Measurements from ENCODE around the gene DRC1.
A peak's percentile ranks its signal among the peaks of the same experiment; 100 is the strongest.
"Not testable (repeated sequence)": the region's sequence is repeated elsewhere in the genome, so short reads cannot be mapped to it uniquely, and the experiment has no call there.

Gene DRC1

GRCh38 chr2:26401739-26402541 is at the start of gene DRC1:
TSS of gene DRC1 (plus strand) at chr2:26401920. CDS start at chr2:26401990, 70 bp downstream.
- DNase-seq (ENCODE audit: low read depth) = peak; percentile 26

- no peak for DNase-seq (ENCODE audit: low read depth)
Measured at GRCh38 chr2:26352892-26353291, 48.8 kb upstream of the DRC1 start.

- not testable (repeated sequence) for DNase-seq (ENCODE audit: low read depth)
Measured at GRCh38 chr2:26354469-26354868, 47.3 kb upstream of the DRC1 start.

- peak; percentile 80 for DNase-seq (ENCODE audit: low read depth)
Measured at GRCh38 chr2:26355038-26355995, 46.4 kb upstream of the DRC1 start.

- no peak for DNase-seq (ENCODE audit: low read depth)
Measured at GRCh38 chr2:26356111-26356510, 45.6 kb upstream of the DRC1 start.

GRCh38 chr2:26356771-26357170 is 44.9 kb upstream of the DRC1 start:
- DNase-seq (ENCODE audit: low read depth) = no peak

GRCh38 chr2:26359886-26360473 is 41.7 kb upstream of the DRC1 start:
- DNase-seq (ENCODE audit: low read depth) = no peak

GRCh38 chr2:26363323-26363722 is 38.4 kb upstream of the DRC1 start:
- no peak for DNase-seq (ENCODE audit: low read depth)

GRCh38 chr2:26363958-26364357 is 37.8 kb upstream of the DRC1 start:
- no peak for DNase-seq (ENCODE audit: low read depth)

- no peak for DNase-seq (ENCODE audit: low read depth)
Measured at GRCh38 chr2:26364669-26365068, 37.1 kb upstream of the DRC1 start.

GRCh38 chr2:26366957-26367356 is 34.8 kb upstream of the DRC1 start:
- DNase-seq (ENCODE audit: low read depth) = no peak

- DNase-seq (ENCODE audit: low read depth) = not testable (repeated sequence)
Measured at GRCh38 chr2:26369664-26370063, 32.1 kb upstream of the DRC1 start.

- not testable (repeated sequence) for DNase-seq (ENCODE audit: low read depth)
Measured at GRCh38 chr2:26370909-26371308, 30.8 kb upstream of the DRC1 start.

- no peak for DNase-seq (ENCODE audit: low read depth)
Measured at GRCh38 chr2:26376799-26377198, 24.9 kb upstream of the DRC1 start.

- DNase-seq (ENCODE audit: low read depth) = no peak
Measured at GRCh38 chr2:26380281-26380680, 21.4 kb upstream of the DRC1 start.

GRCh38 chr2:26382564-26382963 is 19.2 kb upstream of the DRC1 start:
- DNase-seq (ENCODE audit: low read depth) = no peak

- no peak for DNase-seq (ENCODE audit: low read depth)
Measured at GRCh38 chr2:26384183-26384582, 17.5 kb upstream of the DRC1 start.

GRCh38 chr2:26384597-26384996 is 17.1 kb upstream of the DRC1 start:
- no peak for DNase-seq (ENCODE audit: low read depth)

GRCh38 chr2:26387189-26387588 is 14.5 kb upstream of the DRC1 start:
- DNase-seq (ENCODE audit: low read depth) = no peak

GRCh38 chr2:26394694-26395093 is 7.0 kb upstream of the DRC1 start:
- DNase-seq (ENCODE audit: low read depth) = no peak

- DNase-seq (ENCODE audit: low read depth) = no peak
Measured at GRCh38 chr2:26395394-26395793, 6.3 kb upstream of the DRC1 start.

- no peak for DNase-seq (ENCODE audit: low read depth)
Measured at GRCh38 chr2:26396734-26397298, 4.9 kb upstream of the DRC1 start.
